Measurements from ENCODE around the gene ZNF511. TPM values are rescaled to one million over a fixed set of nuclear protein-coding genes. Genes with fewer than 3 reads are reported as not detected.

Gene ZNF511
- total RNA-seq, 1 donor from 2014 or later, result 75.6 TPM

- Mint-ChIP-seq H3K27me3 (ENCODE audit: low read depth) (no peaks in the 10 kb centered on the region), H3K36me3 (ENCODE audit: low read depth) (peaks cover 4% of the 10 kb centered on the region), H3K4me3 (no peak overlapping the region), H3K27ac (ENCODE audit: unreplicated experiment) (no peak overlapping the region), H3K9me3 (no peaks in the 10 kb centered on the region), H3K4me1 (no peaks in the 10 kb centered on the region)
- TF ChIP-seq CTCF (conservative IDR thresholded peaks at IDR 0.05), result no peak
- DNase-seq (ENCODE audit: low read depth, low spot score), result no peak
Observed at GRCh38 chr10:133292919-133293809, 15.6 kb upstream of the ZNF511 start.

GRCh38 chr10:133293810-133294119 lies 14.9 kb upstream of the ZNF511 start:
- Mint-ChIP-seq H3K4me3 (no peak overlapping the region), H3K27ac (ENCODE audit: unreplicated experiment) (no peak overlapping the region), H3K27me3 (ENCODE audit: low read depth) (no peaks in the 10 kb centered on the region), H3K36me3 (ENCODE audit: low read depth) (peaks cover 4% of the 10 kb centered on the region), H3K4me1 (no peaks in the 10 kb centered on the region), H3K9me3 (no peaks in the 10 kb centered on the region)
- DNase-seq (ENCODE audit: low read depth, low spot score), result no peak
- no peak for TF ChIP-seq CTCF (conservative IDR thresholded peaks at IDR 0.05)

GRCh38 chr10:133294189-133294588 lies 14.5 kb upstream of the ZNF511 start:
- DNase-seq (ENCODE audit: low read depth, low spot score), result no peak
- H3K4me1 Mint-ChIP-seq, result no peaks in the 10 kb centered on the region
- H3K27ac Mint-ChIP-seq (ENCODE audit: unreplicated experiment), result no peak overlapping the region
- no peak for TF ChIP-seq CTCF (conservative IDR thresholded peaks at IDR 0.05)
- no peak overlapping the region for H3K4me3 Mint-ChIP-seq
- no peaks in the 10 kb centered on the region for H3K9me3 Mint-ChIP-seq
- peaks cover 2% of the 10 kb centered on the region for H3K36me3 Mint-ChIP-seq (ENCODE audit: low read depth)
- H3K27me3 Mint-ChIP-seq (ENCODE audit: low read depth), result no peaks in the 10 kb centered on the region

GRCh38 chr10:133295426-133296320 lies 13.0 kb upstream of the ZNF511 start:
- no peak for DNase-seq (ENCODE audit: low read depth, low spot score)
- no peak overlapping the region for H3K27ac Mint-ChIP-seq (ENCODE audit: unreplicated experiment)
- H3K4me1 Mint-ChIP-seq, result no peaks in the 10 kb centered on the region
- peaks cover 5% of the 10 kb centered on the region for H3K36me3 Mint-ChIP-seq (ENCODE audit: low read depth)
- H3K9me3 Mint-ChIP-seq, result no peaks in the 10 kb centered on the region
- TF ChIP-seq CTCF (conservative IDR thresholded peaks at IDR 0.05), result no peak
- no peaks in the 10 kb centered on the region for H3K27me3 Mint-ChIP-seq (ENCODE audit: low read depth)
- H3K4me3 Mint-ChIP-seq, result no peak overlapping the region

GRCh38 chr10:133297504-133297903 lies 11.2 kb upstream of the ZNF511 start:
- TF ChIP-seq CTCF (conservative IDR thresholded peaks at IDR 0.05), result no peak
- no peaks in the 10 kb centered on the region for H3K9me3 Mint-ChIP-seq
- no peak overlapping the region for H3K27ac Mint-ChIP-seq (ENCODE audit: unreplicated experiment)
- DNase-seq (ENCODE audit: low read depth, low spot score), result no peak
- peaks cover 5% of the 10 kb centered on the region for H3K36me3 Mint-ChIP-seq (ENCODE audit: low read depth)
- no peak overlapping the region for H3K4me3 Mint-ChIP-seq
- no peaks in the 10 kb centered on the region for H3K27me3 Mint-ChIP-seq (ENCODE audit: low read depth)
- H3K4me1 Mint-ChIP-seq, result no peaks in the 10 kb centered on the region

Measured in neural crest cell (in vitro differentiated cells).